GM21423 (cell line): ENCODE results near the gene OR5A1.
"Not testable (repeated sequence)": the region's sequence is repeated elsewhere in the genome, so short reads cannot be mapped to it uniquely, and the experiment has no call there.

Source experiments
- ATAC-seq: cut with Tn5 transposase; IDR thresholded peaks from one replicate; pipeline ENCODE4 v1.9.1; 2021; ENCODE audit warnings: mild to moderate bottlenecking, moderate library complexity; ENCODE audit not compliant: unreplicated experiment

OR5A1 gene

GRCh38 chr11:59436169-59436568, at the start of gene OR5A1:
Gene OR5A1 (plus strand): TSS chr11:59436469. CDS start chr11:59443169, 6,700 bp downstream.
- ATAC-seq, result no peak

DNA sequence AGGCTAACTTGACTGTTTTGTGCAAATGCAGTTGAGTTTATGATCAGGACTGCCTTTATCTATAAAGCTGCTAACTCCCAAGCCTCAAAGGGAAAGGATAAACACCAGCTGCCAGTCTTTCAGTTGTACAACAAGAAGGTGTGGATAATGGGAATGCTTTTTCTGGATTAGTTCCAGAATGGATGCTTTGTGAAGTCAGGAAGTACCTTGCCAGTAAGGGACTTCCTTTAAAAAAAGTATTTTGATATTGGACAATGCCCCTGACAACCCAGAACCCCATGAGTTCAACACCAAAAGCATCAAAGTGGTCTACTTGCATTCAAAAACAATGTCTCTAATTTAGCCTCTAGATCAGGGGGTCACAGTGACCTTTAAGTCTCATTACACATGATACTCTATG, 42.1 kb upstream of the OR5A1 start:
- no peak for ATAC-seq

DNA sequence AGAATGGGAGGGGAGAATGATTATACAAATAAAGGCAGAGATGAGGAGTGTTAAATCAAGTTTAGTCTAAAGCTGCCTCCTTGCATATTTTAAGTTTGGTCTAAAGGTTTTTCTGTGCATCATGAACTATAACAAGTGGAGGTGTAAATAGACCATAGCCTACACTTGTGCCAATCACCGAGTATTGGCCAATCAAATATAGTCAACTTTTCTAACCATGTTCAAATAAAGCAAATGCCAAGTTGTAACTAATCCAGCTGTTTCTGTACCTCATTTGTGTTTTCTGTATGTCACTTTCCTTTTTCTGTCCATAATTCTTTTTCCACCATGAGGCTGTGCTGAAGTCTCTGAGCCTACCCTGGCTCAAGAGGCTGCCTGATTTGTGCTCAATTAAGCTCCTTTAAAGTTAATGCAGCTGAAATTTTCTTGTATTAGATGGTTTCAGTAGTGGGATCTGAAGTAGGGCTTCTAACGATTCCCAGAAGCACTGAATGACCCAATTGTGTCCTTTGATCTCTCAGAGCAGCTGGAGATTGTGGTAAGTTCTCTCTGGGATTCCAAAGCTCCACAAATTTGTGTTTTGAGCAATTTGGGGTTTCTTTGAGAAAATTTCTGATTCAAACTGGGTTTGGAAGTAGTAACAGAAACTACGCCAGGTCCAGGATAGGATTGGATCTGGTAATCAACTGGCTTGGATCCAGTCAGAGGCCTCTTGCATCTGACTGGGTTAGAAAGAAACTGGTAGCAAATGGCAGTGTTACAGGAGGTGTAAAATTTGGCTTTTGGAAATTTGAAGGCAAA, 35.6 kb upstream of the OR5A1 start:
- ATAC-seq, result no peak

DNA sequence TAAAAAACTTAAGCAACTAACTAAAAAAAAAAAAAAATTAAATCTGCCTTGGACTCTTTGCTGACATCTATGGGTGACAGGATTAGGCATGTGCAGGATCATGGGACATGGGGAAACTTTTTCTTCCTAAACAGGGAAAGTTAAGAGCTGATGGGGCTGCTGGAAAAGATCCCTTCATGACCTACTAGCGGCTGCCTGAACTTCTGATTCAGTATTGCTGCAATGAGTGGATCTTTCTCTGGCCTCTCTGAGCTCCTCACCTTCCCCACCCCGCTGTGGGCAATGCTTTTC, 35.1 kb upstream of the OR5A1 start:
- no peak for ATAC-seq

DNA sequence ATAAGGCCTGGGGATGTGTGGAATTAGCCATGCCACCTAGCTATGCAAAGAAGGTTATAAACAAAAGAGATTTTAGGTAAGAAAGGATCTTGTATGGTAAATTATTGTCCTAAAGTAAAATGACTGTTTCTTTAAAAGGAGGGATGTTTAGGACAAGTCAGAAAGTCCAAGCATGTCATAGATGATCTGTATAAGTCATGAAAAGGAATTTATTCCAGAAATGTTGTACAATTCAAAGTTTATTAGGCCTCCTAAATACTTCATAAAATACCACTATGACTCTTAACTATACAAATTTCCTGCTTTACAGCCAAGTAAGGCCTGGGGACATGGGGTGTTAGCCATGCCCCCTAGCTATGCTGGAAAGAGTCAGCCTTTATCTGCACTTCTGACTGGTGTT, 32.7 kb upstream of the OR5A1 start:
- ATAC-seq, result no peak

DNA sequence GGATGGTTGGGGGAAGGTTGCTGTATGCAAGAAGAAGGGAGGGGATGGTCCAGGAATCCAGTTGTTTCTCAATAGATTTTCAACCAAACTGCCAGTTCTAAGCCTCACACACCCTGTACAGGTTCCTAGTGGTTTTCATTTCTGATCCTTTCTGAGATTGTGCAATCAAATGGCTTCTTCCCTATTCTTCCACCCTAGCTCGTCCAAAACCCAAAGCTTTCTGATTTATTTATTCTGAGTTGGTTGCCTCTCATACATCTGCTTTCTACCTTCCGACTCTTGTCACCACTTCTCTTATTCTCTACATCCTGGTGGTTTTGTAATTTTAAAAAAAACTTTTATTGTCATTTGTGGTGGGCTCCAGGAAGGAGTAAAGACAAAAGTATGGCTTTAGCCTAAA, 22.6 kb upstream of the OR5A1 start:
- ATAC-seq, result no peak

DNA sequence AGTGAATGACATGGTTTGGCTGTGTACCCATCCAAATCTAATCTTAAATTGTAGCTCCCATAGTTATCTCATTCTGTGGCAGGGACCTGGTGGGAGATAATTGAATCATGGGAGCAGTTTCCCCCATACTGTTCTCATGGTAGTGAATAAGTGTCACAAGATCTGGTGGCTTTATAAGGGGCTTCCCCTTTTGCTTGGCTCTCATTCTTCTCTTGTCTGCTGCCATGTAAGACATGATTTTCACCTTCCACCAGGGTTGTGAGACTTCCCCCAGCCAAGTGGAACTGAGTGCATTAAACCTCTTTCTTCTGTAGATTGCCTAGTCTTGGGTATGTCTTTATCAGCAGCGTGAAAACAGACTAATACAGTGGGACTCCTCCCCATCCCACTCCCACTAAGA, 21.2 kb upstream of the OR5A1 start:
- ATAC-seq, result no peak

DNA sequence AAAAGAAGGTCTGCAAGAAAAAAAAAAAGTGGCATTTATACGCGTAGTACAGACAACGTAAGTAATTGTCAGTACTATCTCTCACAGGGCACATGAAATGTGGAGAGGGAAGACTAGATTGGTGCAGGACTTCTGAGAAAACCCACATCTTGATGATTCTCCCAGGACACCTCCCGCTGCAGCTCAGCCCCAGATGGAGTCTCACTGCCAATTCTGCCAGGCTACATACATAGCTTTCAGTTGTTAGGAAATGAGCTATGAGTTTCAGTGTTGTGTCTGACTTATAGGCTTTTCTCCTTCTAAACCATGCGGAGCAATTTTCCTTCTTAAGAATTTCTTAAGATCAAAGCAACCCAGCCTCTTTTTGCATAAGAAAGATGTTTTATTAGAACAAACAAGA, 19.7 kb upstream of the OR5A1 start:
- ATAC-seq, result no peak

- no peak for ATAC-seq
These were observed 19.2 kb upstream of the OR5A1 start for GRCh38 chr11:59417023-59417422.

- no peak for ATAC-seq
These were observed 18.1 kb upstream of the OR5A1 start for GRCh38 chr11:59418156-59418555.

DNA sequence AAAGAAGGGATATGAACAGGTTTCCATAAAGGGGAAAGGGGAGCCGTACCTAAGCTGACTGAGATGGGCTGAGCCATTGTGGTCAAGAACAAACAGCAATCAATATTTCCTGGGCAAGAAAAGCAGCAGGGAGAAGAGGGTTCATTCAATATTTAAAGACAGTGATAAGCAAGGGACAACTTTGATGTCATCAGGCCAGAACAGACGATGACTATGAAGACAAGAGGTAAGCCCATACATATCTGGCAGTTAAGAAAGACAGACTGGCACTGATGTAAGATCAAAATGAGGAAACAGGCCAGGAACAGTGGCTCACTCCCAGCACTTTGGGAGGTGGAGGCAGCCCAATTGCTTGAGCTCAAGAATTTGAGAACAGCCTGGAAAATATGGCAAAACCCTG, 12.4 kb upstream of the OR5A1 start:
- no peak for ATAC-seq

- ATAC-seq, result no peak
These were observed 11.1 kb upstream of the OR5A1 start for GRCh38 chr11:59425131-59425530.

GRCh38 chr11:59426361-59427067, 9.8 kb upstream of the OR5A1 start, which contains the start of gene OR5A2:
Gene OR5A2 (minus strand): TSS chr11:59426413. CDS start chr11:59422953, 3,460 bp downstream.
- ATAC-seq, result no peak

DNA sequence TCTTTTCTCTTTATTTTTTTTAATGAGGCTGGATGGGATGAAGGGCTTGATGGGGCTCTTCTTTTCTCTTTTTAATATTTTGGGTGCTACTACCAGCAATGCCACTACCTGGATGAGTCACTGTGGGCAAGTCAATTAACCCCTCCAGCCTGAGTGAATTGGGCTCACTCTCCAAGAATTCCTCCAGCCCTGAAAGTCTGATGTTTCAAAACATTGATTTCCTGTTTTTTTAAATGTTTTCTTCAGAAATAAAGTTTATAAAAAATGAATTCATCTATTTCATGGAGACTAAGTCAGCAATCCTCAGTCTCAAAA, 9.2 kb upstream of the OR5A1 start:
- ATAC-seq, result no peak

DNA sequence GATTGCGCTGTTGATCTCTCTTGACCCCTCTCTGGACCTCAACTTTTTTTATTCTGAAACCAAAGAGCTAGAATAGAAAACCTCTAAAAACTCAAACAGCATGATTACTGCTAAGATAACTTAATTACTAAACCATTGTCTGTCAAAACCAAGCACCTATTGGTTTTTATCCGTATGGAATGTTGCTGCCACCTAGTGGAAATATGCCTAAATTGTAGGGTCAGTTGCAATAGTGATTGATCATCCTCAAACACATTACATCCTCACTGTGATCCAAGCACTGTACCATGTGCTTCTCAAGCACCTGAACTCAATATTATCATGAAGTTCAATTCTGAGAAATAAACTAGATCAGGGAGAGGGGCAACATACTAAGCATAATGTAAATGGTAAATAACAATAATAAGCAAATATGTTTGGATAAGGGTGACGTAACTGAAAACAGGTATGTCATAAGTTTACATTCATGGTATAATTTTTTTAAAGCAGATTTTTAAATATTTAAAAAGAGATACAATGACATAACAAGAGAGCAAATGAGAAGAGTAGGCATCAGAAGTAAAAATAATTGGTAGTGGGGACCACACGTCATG, 6.2 kb upstream of the OR5A1 start:
- peak; percentile 73 for ATAC-seq

DNA sequence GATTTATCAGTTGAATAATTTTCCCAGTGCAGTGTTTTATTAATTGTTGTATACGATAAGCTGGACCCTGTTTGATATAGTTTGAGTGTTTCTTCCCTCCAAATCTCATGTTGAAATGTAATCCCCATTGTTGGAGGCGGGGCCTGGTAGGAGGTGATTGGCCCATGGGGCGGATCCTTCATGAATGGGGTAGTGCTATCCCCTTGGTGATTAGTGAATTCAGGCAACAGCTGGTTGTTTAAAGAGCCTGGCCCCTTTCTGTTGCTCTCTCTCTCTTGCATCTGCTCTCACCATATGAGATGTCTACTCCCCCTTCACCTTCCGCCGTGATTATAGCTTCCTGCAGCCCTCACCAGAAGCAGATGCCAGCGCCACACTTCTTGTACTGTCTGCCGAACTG, 1.5 kb downstream of the OR5A1 start:
- ATAC-seq, result no peak

- not testable (repeated sequence) for ATAC-seq
These were observed 9.4 kb downstream of the OR5A1 start for GRCh38 chr11:59445624-59446023.

GRCh38 chr11:59448484-59448883, 12.2 kb downstream of the OR5A1 start:
- ATAC-seq, result no peak

- no peak for ATAC-seq
These were observed 20.4 kb downstream of the OR5A1 start, which contains the start of gene OR4D6 for GRCh38 chr11:59456661-59457060. Gene OR4D6 (plus strand): TSS chr11:59456961. CDS start chr11:59456961, 0 bp downstream.

DNA sequence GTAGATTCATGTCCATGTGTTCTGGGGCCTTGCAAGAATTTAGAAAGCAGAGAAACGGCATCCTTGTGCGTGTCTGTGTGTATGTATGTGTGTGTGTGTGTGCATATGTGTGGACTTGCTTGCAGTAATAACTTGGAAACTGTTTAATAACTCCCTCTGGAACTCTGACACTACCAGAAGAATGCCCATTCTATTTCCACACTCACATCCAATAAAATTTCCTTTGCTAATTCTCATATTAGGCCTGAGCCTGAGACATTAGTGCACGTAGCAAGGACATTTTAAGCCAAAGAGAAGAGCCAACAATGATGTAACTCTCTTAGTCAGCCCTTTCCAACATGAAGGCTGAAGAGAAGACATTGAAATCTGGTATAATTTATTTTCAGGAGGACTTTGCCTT, 23.6 kb downstream of the OR5A1 start:
- ATAC-seq, result no peak

- ATAC-seq, result no peak
These were observed 26.9 kb downstream of the OR5A1 start for GRCh38 chr11:59463190-59463641.

GRCh38 chr11:59473015-59473414, 36.7 kb downstream of the OR5A1 start, which contains the start of gene OR4D10:
Gene OR4D10 (plus strand): TSS chr11:59473315. CDS start chr11:59477430, 4,115 bp downstream.
- ATAC-seq, result no peak
